OCI-LY1 (cell line): ENCODE results near the gene IL18BP.

Source experiments
- H2AFZ ChIP-seq: fragments of 200-600 bp; sonication (generic), shearing (Covaris generic); 2 replicates; pipeline ENCODE4 v1.6.0; 2014; ENCODE audit warnings: antibody characterized with exemption, mild to moderate bottlenecking, low read length
- H3F3A ChIP-seq: fragments of 200-600 bp; sonication (generic), shearing (Covaris generic); 2 replicates; pipeline ENCODE4 v1.6.0; 2014; ENCODE audit warnings: mild to moderate bottlenecking, antibody characterized with exemption, low read length, moderate library complexity; ENCODE audit not compliant: insufficient read depth
- H3K27ac ChIP-seq: fragments of 200-600 bp; sonication (generic); 2 replicates; pipeline ENCODE4 v1.5.1; 2014; ENCODE audit warnings: low read length, mixed run types, mild to moderate bottlenecking, low read depth; ENCODE audit not compliant: poor library complexity, severe bottlenecking
- H3K27me3 ChIP-seq: fragments of 200-600 bp; sonication (generic); 2 replicates; pipeline ENCODE4 v1.6.0; 2014; ENCODE audit warnings: antibody characterized with exemption, mild to moderate bottlenecking, low read length, moderate library complexity; ENCODE audit not compliant: insufficient read depth
- H3K36me3 ChIP-seq: fragments of 200-600 bp; sonication (generic); 2 replicates; pipeline ENCODE4 v1.6.1; 2014; ENCODE audit warnings: mild to moderate bottlenecking, antibody characterized with exemption, low read length, moderate library complexity, mixed read lengths; ENCODE audit not compliant: insufficient read depth
- H3K4me1 ChIP-seq: fragments of 200-600 bp; sonication (generic); 2 replicates; pipeline ENCODE4 v1.5.1; 2014; ENCODE audit warnings: mild to moderate bottlenecking, low read length, moderate library complexity; ENCODE audit not compliant: insufficient read depth, severe bottlenecking
- H3K4me2 ChIP-seq: fragments of 200-600 bp; sonication (generic), shearing (Covaris generic); 2 replicates; pipeline ENCODE4 v1.6.1; 2014; ENCODE audit warnings: low read length
- H3K4me3 ChIP-seq: fragments of 200-600 bp; sonication (generic); 2 replicates; pipeline ENCODE4 v1.5.1; 2014; ENCODE audit warnings: low read length, low read depth, mild to moderate bottlenecking, mixed read lengths; ENCODE audit not compliant: poor library complexity, severe bottlenecking
- H3K79me2 ChIP-seq: fragments of 200-600 bp; shearing (Covaris generic); 2 replicates; pipeline ENCODE4 v1.6.1; 2016; ENCODE audit warnings: mixed run types, low read length, mixed read lengths; ENCODE audit not compliant: insufficient read depth
- H3K9ac ChIP-seq: fragments of 200-600 bp; sonication (generic), shearing (Covaris generic); 2 replicates; pipeline ENCODE4 v1.6.1; 2014; ENCODE audit warnings: mild to moderate bottlenecking, low read length, mixed read lengths
- H3K9me2 ChIP-seq: fragments of 200-600 bp; sonication (generic), shearing (Covaris generic); 2 replicates; pipeline ENCODE4 v1.6.1; 2014; ENCODE audit warnings: low read depth, mild to moderate bottlenecking, low read length, mixed read lengths
- H3K9me3 ChIP-seq: fragments of 200-600 bp; shearing (Covaris generic); 2 replicates; pipeline ENCODE4 v1.6.1; 2014; ENCODE audit warnings: low read length, mixed read lengths
- H4K20me1 ChIP-seq: fragments of 200-600 bp; sonication (generic), shearing (Covaris generic); 2 replicates; pipeline ENCODE4 v1.6.0; 2016; ENCODE audit warnings: mild to moderate bottlenecking, low read length; ENCODE audit not compliant: insufficient read depth
- CTCF ChIP-seq: fragments of 200-600 bp; sonication (generic), shearing (Covaris generic); IDR thresholded peaks from 2 replicates; pipeline ENCODE4 v1.5.1; 2017; ENCODE audit warnings: mild to moderate bottlenecking, antibody characterized with exemption, low read length, moderate library complexity, mixed read lengths
- EZH2 ChIP-seq: fragments of 200-600 bp; sonication (generic), shearing (Covaris generic); IDR thresholded peaks from 2 replicates; pipeline ENCODE4 v1.8.0; 2017; ENCODE audit warnings: borderline replicate concordance, mixed run types, mild to moderate bottlenecking, antibody characterized with exemption, low read length, moderate library complexity, mixed read lengths

IL18BP gene

GRCh38 chr11:71988050-71988449 lies 10.7 kb upstream of the IL18BP start:
- no peaks in the 10 kb centered on the region for H3K27me3 ChIP-seq
- no peak overlapping the region for H3K27ac ChIP-seq
- H3K36me3 ChIP-seq = peaks cover 36% of the 10 kb centered on the region
- no peak for TF ChIP-seq CTCF
- no peak for TF ChIP-seq EZH2
- H3K4me3 ChIP-seq = no peak overlapping the region
- no peaks in the 10 kb centered on the region for H3K4me1 ChIP-seq
- H3K4me2 ChIP-seq = no peak overlapping the region
- no peaks in the 10 kb centered on the region for H3K9me2 ChIP-seq
- H4K20me1 ChIP-seq = no peaks in the 10 kb centered on the region
- no peaks in the 10 kb centered on the region for H3K79me2 ChIP-seq
- no peaks in the 10 kb centered on the region for H3K9me3 ChIP-seq
- H3K9ac ChIP-seq = no peak overlapping the region
- no peaks in the 10 kb centered on the region for H3F3A ChIP-seq
- H2AFZ ChIP-seq = no peak overlapping the region

GRCh38 chr11:71990701-71991100 lies 8.0 kb upstream of the IL18BP start:
- H3K36me3 ChIP-seq = peaks cover 26% of the 10 kb centered on the region; the same call in 1 of the 2 replicates
- no peak overlapping the region for H3K4me2 ChIP-seq
- no peak overlapping the region for H2AFZ ChIP-seq
- no peaks in the 10 kb centered on the region for H4K20me1 ChIP-seq
- TF ChIP-seq EZH2 (no peak), CTCF (no peak)
- H3K9me2 ChIP-seq = no peaks in the 10 kb centered on the region
- H3K27me3 ChIP-seq = no peaks in the 10 kb centered on the region
- H3K4me1 ChIP-seq = peaks cover 4% of the 10 kb centered on the region
- H3K4me3 ChIP-seq = no peak overlapping the region
- no peaks in the 10 kb centered on the region for H3K79me2 ChIP-seq
- H3K9me3 ChIP-seq = no peaks in the 10 kb centered on the region
- H3K9ac ChIP-seq = no peak overlapping the region
- H3F3A ChIP-seq = no peaks in the 10 kb centered on the region
- H3K27ac ChIP-seq = no peak overlapping the region

GRCh38 chr11:71991494-71991893 lies 7.2 kb upstream of the IL18BP start:
- no peaks in the 10 kb centered on the region for H3K79me2 ChIP-seq
- H2AFZ ChIP-seq = no peak overlapping the region
- H3K4me1 ChIP-seq = peaks cover 4% of the 10 kb centered on the region
- TF ChIP-seq EZH2 = no peak
- TF ChIP-seq CTCF = no peak
- no peak overlapping the region for H3K4me2 ChIP-seq
- peaks cover 26% of the 10 kb centered on the region; the same call in 1 of the 2 replicates for H3K36me3 ChIP-seq
- H3K27ac ChIP-seq = no peak overlapping the region
- H3K4me3 ChIP-seq = no peak overlapping the region
- H3K9me3 ChIP-seq = no peaks in the 10 kb centered on the region
- H3K27me3 ChIP-seq = no peaks in the 10 kb centered on the region
- no peaks in the 10 kb centered on the region for H3F3A ChIP-seq
- no peak overlapping the region for H3K9ac ChIP-seq
- H4K20me1 ChIP-seq = no peaks in the 10 kb centered on the region
- H3K9me2 ChIP-seq = no peaks in the 10 kb centered on the region
